GM12874 (cell line): ENCODE data around the gene NEUROD2.

Experiments
- TF ChIP-seq, protein P1 (sequence below): IDR thresholded peaks from 2 replicates; pipeline ENCODE4 v1.5.1; 2011; ENCODE audit warnings: low read depth, mild to moderate bottlenecking, control low read depth, low read length, moderate library complexity; ENCODE audit not compliant: insufficient read depth

Gene NEUROD2

DNA sequence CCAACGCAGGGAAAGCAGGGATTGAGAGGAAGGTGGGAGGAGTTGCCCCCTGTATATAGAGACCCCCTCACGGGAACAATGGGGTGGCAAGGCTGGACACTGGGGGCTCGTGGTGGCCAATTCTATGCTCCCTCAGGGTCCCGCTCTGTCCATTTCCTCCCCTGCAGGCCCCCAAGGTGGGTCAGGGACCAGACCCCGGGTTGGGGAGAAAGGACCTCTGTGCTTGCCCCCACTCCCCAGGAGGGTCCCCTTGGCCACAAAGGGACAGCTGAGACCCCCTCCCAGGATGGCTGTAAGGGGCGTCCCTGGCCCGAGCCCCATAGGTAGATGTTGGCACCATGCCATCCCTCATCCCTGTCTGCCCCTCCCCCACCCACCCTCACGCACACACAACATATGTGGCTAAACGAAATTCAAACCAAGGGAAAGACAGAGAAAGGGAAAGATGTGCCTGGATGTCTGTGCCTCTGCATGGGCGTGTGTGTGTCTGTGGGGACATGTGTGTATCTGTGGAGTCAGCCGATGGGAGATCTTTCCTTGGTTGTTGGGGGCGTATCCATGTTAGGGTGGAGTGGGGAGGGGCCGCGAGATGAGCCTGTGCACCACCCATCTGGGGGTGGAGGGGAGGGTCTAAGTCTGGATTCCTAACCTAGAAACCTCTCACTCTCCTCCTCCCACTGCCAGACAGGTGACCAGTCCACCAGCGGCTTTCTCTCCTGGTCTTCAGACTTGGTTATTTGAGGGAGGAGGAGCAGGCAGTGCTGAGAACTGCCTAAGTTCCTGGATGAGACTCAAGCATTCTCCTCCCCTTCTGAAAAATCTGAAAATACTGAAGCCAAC, 642 bp upstream of the NEUROD2 start:
- TF ChIP-seq, protein P1, sequence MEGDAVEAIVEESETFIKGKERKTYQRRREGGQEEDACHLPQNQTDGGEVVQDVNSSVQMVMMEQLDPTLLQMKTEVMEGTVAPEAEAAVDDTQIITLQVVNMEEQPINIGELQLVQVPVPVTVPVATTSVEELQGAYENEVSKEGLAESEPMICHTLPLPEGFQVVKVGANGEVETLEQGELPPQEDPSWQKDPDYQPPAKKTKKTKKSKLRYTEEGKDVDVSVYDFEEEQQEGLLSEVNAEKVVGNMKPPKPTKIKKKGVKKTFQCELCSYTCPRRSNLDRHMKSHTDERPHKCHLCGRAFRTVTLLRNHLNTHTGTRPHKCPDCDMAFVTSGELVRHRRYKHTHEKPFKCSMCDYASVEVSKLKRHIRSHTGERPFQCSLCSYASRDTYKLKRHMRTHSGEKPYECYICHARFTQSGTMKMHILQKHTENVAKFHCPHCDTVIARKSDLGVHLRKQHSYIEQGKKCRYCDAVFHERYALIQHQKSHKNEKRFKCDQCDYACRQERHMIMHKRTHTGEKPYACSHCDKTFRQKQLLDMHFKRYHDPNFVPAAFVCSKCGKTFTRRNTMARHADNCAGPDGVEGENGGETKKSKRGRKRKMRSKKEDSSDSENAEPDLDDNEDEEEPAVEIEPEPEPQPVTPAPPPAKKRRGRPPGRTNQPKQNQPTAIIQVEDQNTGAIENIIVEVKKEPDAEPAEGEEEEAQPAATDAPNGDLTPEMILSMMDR = no peak

DNA sequence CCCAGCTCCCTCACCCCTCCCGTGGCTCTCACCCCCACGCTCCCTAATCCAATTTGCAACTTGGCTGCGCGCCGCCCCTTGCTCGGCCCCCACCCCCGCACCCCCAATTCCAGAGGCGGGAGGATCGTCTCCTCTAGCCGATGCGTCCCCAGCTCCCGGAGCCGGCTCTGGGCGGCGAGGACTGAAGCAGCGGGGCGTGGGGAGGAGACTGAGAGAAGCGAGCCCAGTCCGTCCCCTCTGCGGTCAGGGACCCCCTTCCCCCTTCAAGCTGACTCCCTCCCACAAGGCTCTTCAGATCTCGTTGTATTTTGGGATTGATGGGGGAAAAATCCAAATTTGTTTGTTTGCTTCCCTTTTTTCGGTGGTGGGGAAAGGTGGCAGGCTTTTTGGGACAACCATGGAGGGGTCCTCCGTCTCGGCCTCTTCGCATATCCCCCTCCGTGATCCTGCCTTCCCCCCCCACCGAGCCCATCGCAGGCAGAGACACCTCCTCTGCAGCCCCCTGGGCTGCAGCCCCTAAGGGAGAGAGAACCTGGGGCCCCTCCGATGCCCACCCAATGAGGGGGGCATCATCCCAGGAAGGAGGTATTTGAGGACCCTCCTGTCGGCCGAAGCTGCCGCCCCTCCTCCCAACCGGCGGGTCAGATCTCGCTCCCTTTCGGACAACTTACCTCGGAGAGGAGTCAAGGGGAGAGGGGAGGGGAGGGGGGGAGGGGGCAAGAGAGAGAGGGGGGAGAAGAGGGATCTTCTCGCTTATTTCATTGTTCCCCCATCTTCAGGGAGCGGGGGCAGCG, 466 bp downstream of the NEUROD2 start:
- TF ChIP-seq, protein P1 = no peak

DNA sequence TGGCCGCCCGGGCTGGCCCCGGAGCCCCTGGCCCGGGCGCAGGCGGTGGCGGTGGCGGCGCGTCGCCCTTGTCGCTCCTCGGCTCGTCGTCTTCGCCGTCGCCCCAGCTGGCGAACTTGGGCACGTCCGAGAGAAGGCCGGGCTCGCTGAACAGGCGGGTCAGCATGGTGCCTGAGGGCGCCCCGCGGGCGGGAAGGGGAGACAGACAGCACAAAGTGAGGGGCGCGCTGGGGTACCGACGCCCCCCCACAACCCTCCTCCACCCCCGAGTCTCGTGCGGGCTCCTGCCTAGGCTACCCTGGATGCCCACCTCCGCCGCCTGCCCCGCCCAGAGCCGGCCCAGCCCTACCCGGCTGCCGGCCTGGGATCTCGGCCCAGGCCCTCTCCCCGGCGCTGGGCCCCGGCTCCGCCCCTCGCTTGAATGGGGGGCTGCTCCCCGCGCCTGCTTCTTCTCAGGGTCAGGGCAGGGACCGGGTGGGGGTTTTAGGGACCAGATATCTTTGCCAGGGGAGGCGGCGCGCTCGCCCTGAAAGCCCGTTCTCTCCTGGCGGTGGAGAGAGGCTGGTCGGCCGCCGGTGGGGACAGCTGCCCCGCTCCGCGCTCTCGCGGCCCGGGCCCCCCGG, 1.2 kb downstream of the NEUROD2 start:
- TF ChIP-seq, protein P1 = no peak

DNA sequence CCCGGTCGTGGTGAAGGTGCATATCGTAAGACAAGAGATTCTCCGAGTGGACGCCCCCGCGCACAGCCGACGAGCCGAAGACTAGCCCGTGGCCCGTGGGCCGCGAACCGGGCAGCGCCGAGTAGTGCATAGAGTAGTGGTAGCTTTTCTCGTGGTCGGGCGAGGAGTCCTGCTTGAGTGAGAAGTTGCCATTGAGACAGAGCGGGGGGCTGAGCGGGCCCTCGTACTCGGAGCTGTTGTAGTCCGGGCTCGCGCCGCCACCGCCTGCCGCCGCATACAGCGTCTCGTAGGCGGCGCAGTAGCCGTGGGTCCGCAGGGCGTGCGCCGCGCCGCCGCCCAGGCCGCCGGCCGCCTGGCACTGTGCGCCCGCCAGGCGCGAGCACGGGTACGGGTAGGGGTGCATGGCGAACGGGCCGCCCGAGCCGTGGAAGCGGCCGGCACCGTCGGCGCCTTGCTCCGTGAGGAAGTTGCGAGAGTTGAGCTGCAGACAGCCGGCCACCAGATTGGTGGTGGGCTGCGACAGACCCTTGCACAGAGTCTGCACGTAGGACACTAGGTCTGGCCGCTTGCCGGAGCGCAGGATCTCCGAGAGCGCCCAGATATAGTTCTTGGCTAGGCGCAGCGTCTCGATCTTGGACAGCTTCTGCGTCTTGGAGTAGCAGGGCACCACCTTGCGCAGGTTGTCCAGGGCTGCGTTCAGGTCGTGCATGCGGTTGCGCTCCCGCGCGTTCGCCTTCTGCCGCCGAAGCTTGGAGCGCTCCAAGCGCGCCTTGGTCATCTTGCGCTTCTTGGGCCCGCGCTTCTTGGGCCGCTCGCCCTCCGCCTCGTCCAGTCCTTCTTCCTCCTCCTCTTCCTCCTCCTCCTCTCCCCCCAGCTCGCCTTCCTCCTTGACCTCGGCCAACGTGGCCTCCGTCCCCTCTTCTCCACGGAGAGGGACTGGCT, 2.0 kb downstream of the NEUROD2 start:
- TF ChIP-seq, protein P1 = no peak

DNA sequence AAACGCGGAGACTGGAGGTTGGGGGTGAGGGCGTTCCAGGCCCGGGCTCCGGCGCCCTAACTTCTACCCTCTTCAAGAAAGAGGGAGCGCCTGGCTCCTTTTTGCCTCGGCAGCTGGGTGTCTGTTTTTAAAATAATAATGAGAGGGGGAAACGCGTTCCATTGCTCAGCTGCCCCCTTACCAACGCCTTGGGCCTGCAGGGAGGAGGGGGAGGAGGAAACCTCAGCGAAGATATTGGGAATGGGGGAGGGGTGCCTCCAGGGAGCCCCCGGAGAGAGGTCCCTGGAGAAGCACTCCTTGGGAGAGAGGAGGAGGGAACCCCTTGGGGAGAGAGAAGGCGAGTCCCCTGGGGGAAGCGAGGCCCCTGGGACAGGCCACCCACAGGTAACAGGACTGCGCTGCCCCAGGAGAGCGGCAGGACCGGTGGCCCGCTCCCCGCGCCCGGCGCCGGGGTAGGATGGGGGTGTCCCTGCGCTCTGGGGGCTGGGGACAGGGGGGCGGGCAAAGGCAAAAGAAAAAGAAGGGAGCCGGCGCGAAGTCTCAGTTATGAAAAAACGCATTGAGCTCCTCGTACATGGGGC, 2.7 kb downstream of the NEUROD2 start:
- TF ChIP-seq, protein P1 = no peak

DNA sequence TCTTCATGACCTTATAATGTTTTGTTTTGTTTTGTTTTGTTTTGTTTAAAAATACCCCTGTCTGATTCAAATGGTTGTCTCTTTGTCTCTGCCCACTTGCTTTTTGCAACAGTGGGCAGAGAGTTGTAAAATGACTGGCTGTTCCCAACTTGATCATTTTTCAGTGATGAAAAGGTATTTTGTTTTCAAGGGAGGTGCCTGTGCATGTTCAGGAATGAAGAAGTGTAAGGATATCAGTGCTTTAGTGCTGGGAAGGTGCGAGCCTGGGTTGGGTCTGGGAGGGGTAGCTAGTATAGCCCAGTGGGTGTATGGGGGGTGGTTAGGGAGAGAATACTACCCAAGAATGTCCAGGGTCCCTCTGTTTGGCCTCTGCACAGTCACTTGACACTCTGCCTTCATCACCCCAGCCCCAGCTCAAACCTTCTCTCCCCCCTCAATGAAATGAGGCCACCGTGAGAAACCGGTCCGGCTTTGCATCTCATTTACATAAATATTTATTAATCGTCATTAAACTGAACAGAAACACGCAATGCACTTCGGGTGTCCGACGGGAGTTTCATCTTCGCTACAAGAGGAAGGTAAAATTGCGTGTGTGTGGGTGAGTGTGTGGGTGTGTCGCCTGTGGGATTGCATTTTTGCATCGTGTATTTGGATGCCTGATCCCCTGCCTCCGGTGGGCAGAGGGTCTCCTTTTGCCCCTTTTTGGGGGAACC, 4.3 kb downstream of the NEUROD2 start:
- TF ChIP-seq, protein P1 = no peak
